GM12865 (cell line): Measurements from ENCODE around the gene CTNNA3.
"Not testable (repeated sequence)": the region's sequence is repeated elsewhere in the genome, so short reads cannot be mapped to it uniquely, and the experiment has no call there.

Experiments used
- DNase-seq: peaks from one replicate; pipeline ENCODE4 v3.0.0; 2010; ENCODE audit warnings: low read depth
- H3K4me3 ChIP-seq: 2 replicates; pipeline ENCODE4 v1.5.1; 2011; ENCODE audit warnings: mild to moderate bottlenecking, low read depth, low read length, control low read depth
- TF ChIP-seq, protein P1 (sequence below): IDR thresholded peaks from 2 replicates; pipeline ENCODE4 v1.5.1; 2011; ENCODE audit warnings: low read length, control low read depth, low read depth, inconsistent platforms; ENCODE audit not compliant: insufficient read depth; ENCODE audit errors: missing control alignments

The CTNNA3 gene

DNA sequence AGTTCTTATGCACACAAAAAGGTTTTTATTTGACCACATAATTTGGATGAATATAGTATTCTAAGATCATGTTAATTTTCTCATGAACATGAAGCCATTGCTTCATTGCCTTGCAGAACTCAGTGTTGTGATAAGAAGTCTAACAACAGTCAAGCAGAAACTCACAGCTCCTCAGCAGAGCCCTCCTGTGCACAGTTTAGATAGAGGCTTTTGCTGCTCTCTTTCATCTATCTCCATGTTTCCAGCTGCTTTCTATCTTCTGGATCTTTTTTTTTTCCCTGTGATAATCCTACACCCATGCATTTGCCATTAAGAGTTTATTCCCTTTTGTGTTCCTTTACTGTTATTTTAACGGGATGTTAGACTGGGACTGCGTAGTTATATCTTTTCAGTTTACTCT lies 1327.8 kb downstream of the CTNNA3 start:
- no peak overlapping the region for H3K4me3 ChIP-seq
- TF ChIP-seq, protein P1, sequence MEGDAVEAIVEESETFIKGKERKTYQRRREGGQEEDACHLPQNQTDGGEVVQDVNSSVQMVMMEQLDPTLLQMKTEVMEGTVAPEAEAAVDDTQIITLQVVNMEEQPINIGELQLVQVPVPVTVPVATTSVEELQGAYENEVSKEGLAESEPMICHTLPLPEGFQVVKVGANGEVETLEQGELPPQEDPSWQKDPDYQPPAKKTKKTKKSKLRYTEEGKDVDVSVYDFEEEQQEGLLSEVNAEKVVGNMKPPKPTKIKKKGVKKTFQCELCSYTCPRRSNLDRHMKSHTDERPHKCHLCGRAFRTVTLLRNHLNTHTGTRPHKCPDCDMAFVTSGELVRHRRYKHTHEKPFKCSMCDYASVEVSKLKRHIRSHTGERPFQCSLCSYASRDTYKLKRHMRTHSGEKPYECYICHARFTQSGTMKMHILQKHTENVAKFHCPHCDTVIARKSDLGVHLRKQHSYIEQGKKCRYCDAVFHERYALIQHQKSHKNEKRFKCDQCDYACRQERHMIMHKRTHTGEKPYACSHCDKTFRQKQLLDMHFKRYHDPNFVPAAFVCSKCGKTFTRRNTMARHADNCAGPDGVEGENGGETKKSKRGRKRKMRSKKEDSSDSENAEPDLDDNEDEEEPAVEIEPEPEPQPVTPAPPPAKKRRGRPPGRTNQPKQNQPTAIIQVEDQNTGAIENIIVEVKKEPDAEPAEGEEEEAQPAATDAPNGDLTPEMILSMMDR, result no peak
- DNase-seq, result no peak

GRCh38 chr10:66366163-66366562 lies 1329.8 kb downstream of the CTNNA3 start:
- H3K4me3 ChIP-seq, result no peak overlapping the region
- DNase-seq, result no peak
- TF ChIP-seq, protein P1, result no peak

- TF ChIP-seq, protein P1, result no peak
- DNase-seq, result no peak
- H3K4me3 ChIP-seq, result no peak overlapping the region
Observed at GRCh38 chr10:66365686-66366085, 1330.3 kb downstream of the CTNNA3 start.

DNA sequence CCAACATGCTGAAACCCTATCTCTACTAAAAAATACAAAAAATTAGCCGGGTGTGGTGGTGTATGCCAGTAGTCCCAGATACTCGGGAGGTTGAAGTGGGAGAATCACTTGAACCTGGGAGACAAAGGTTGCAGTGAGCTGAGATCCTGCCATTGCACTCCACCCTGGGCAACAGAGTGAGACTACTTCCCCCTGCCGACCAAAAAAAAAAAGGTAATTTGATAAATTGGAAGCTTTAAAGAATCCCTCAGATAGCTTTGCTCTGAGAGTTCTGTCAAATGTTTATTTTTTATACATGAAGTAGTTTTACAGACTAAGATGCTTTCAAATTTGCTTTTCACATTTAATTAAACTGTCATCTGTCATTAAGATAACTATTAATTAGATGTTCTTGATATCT lies 1333.5 kb downstream of the CTNNA3 start:
- no peak for DNase-seq
- H3K4me3 ChIP-seq, result no peak overlapping the region
- TF ChIP-seq, protein P1, result no peak

DNA sequence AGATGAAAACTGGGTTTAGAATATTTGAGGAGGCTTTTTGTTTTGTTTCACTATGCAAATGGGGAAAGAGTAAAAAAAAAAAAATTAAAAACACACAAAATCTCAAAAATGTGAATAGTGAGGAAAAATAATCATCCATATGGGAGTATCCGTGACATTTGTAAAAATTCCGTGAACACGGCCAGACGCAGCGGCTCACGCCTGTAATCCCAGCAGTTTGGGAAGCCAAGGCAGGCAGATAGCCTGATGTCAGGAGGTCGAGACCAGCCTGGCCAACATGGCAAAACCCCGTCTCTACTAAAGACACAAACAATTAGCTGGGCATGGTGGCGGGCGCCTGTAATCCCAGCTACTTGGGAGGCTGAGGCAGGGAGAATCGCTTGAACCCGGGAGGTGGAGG lies 1342.2 kb downstream of the CTNNA3 start:
- DNase-seq, H3K4me3 ChIP-seq: not testable (repeated sequence)

DNA sequence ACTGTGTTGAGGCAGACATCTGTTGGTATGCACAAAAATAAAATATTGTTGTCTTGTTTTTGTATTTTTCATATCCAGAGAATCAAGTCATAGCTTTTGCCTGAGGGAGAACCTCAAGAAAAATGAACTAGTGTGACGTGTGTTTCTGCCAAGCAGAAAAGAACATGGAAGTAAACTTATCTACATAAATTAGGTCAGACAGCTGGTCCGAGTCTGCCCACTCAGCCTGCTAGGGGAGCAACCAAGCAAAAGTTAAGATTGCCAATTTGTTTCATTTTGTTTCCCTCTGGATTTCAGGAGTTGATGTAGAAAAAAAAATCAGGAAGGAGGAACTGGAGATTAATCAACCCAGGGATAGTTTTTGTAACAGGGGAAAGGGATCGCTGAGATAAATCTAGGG lies 1342.6 kb downstream of the CTNNA3 start:
- TF ChIP-seq, protein P1, result no peak
- DNase-seq, result no peak
- H3K4me3 ChIP-seq, result no peak overlapping the region

GRCh38 chr10:66350622-66351399 lies 1345.2 kb downstream of the CTNNA3 start:
- DNase-seq, result no peak
- TF ChIP-seq, protein P1, result no peak
- H3K4me3 ChIP-seq, result no peak overlapping the region
